HEK293 (cell line): ENCODE data around the gene BIRC5.

Source experiments
- CTCF ChIP-seq: fragments of 450-650 bp; formaldehyde crosslinking; IDR thresholded peaks from 2 replicates; pipeline ENCODE4 v1.5.1; 2016; ENCODE audit warnings: missing biosample characterization, missing genetic modification characterization
- ELK4 ChIP-seq: IDR thresholded peaks from 2 replicates; pipeline ENCODE4 v1.6.1; 2011; ENCODE audit warnings: mild to moderate bottlenecking, low read depth, low read length, borderline replicate concordance
- YY1 ChIP-seq: fragments of 450-650 bp; formaldehyde crosslinking; IDR thresholded peaks from 2 replicates; pipeline ENCODE4 v1.5.1; 2018; ENCODE audit warnings: missing biosample characterization, missing genetic modification characterization
- ZBTB8A ChIP-seq: fragments of 450-650 bp; formaldehyde crosslinking; IDR thresholded peaks from 2 replicates; pipeline ENCODE4 v1.5.1; 2016; ENCODE audit warnings: missing biosample characterization, missing genetic modification characterization
- ZFP3 ChIP-seq: fragments of 450-650 bp; formaldehyde crosslinking; IDR thresholded peaks from 2 replicates; pipeline ENCODE4 v1.5.1; 2016; ENCODE audit warnings: low read depth, missing biosample characterization, missing genetic modification characterization
- ZNF26 ChIP-seq: fragments of 450-650 bp; formaldehyde crosslinking; IDR thresholded peaks from 2 replicates; pipeline ENCODE4 v1.5.1; 2016; ENCODE audit warnings: missing biosample characterization, missing genetic modification characterization
- ZNF473 ChIP-seq: fragments of 450-650 bp; formaldehyde crosslinking; IDR thresholded peaks from 2 replicates; pipeline ENCODE4 v1.5.1; 2017; ENCODE audit warnings: missing biosample characterization, missing genetic modification characterization
- ZNF501 ChIP-seq: fragments of 450-650 bp; formaldehyde crosslinking; IDR thresholded peaks from 2 replicates; pipeline ENCODE4 v1.5.1; 2016; ENCODE audit warnings: missing biosample characterization, missing genetic modification characterization
- ZNF510 ChIP-seq: fragments of 450-650 bp; formaldehyde crosslinking; IDR thresholded peaks from 2 replicates; pipeline ENCODE4 v1.5.1; 2018; ENCODE audit warnings: mild to moderate bottlenecking, missing genetic modification characterization, missing biosample characterization; ENCODE audit not compliant: insufficient replicate concordance
- ZNF530 ChIP-seq: fragments of 450-650 bp; formaldehyde crosslinking; IDR thresholded peaks from 2 replicates; pipeline ENCODE4 v1.5.1; 2016; ENCODE audit warnings: low read depth, missing biosample characterization, missing genetic modification characterization
- ZNF558 ChIP-seq: fragments of 450-650 bp; formaldehyde crosslinking; IDR thresholded peaks from 2 replicates; pipeline ENCODE4 v1.5.1; 2016; ENCODE audit warnings: missing biosample characterization, missing genetic modification characterization
- ZNF704 ChIP-seq: fragments of 450-650 bp; formaldehyde crosslinking; IDR thresholded peaks from 2 replicates; pipeline ENCODE4 v1.5.1; 2016; ENCODE audit warnings: missing biosample characterization, missing genetic modification characterization
- ZNF792 ChIP-seq: fragments of 450-650 bp; formaldehyde crosslinking; IDR thresholded peaks from 2 replicates; pipeline ENCODE4 v1.5.1; 2016; ENCODE audit warnings: missing biosample characterization, missing genetic modification characterization

GRCh38 chr17:78184868-78185267 lies 29.2 kb upstream of the BIRC5 start:
- TF ChIP-seq CTCF (tag by site-specific recombination) (no peak), ZNF704 (tag by site-specific recombination) (no peak), ZNF558 (tag by site-specific recombination) (no peak), ZNF26 (tag by site-specific recombination) (no peak), ZBTB8A (no peak), ZNF473 (tag by site-specific recombination) (no peak), ZNF530 (tag by site-specific recombination) (no peak), ZNF501 (no peak), YY1 (tag by site-specific recombination) (no peak), ELK4 (no peak), ZFP3 (no peak), ZNF510 (tag by site-specific recombination) (no peak), ZNF792 (tag by site-specific recombination) (no peak)
